ENCODE measurements around the gene PRXL2A. TPM values are rescaled to one million over a fixed set of nuclear protein-coding genes. Genes with fewer than 3 reads are reported as not detected.

PRXL2A gene
- total and polyA plus RNA-seq, 7 donors, result 19.0 to 51.8 (median 35.8) TPM

DNA sequence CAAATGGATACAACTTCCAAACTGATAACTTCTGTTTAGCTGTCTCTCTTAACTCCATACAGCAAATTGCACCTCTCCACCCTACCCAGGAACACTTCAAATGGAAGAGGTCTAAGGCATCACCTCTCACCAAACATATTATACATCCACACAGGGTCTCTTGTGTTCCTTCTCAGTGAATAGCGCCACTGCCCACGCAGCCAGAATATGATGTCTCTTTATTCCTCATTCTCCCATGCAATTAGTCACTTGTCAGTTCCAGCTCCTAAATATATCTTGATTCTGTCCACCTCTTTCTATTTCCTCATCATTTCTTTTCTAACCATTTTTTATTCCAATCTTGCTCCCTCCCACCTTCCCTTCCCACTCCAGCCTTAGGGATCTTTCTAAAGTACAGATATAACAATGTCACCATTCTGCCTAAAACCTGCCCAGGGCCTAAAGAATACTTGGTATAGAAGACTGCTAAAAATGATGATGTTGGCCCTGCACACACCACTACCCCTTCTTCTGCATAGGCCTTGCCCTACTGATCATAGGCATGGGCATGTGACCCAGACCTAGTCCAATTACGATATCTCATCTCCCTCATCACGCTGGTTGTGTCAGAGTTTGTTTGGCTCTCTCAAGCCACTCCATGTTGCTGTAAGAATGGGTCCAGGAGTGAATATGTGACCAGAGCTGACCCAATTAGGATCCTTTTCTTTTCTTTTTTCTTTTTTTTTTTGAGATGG is 40.0 kb downstream of the PRXL2A start:
- Histone ChIP-seq H3K4me1 (peaks cover 3% of the 10 kb centered on the region), H3K9me3 (no peaks in the 10 kb centered on the region), H3K27ac (no peak overlapping the region), H3K27me3 (ENCODE audit: insufficient read depth in 3 of 3, low read length in 2 of 3) (no peaks in the 10 kb centered on the region), H3K4me3 (no peak overlapping the region), H3K36me3 (ENCODE audit: insufficient read depth in 1 of 2, low read depth in 1 of 2) (no peaks in the 10 kb centered on the region)
- intact Hi-C loops (cut with DNase I), result loop anchor here in 1 of 2 donors (2.0 kb wide), 1 partner anchor 50 kb away; no protein-coding TSS in a partner anchor
- WGBS, 3 donors, result 87 to 95% (median 93%) methylated on average over 4 of the region's 4 CpGs
- ATAC-seq (no peak), DNase-seq (no peak)
- TF ChIP-seq, protein P1, sequence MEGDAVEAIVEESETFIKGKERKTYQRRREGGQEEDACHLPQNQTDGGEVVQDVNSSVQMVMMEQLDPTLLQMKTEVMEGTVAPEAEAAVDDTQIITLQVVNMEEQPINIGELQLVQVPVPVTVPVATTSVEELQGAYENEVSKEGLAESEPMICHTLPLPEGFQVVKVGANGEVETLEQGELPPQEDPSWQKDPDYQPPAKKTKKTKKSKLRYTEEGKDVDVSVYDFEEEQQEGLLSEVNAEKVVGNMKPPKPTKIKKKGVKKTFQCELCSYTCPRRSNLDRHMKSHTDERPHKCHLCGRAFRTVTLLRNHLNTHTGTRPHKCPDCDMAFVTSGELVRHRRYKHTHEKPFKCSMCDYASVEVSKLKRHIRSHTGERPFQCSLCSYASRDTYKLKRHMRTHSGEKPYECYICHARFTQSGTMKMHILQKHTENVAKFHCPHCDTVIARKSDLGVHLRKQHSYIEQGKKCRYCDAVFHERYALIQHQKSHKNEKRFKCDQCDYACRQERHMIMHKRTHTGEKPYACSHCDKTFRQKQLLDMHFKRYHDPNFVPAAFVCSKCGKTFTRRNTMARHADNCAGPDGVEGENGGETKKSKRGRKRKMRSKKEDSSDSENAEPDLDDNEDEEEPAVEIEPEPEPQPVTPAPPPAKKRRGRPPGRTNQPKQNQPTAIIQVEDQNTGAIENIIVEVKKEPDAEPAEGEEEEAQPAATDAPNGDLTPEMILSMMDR (IDR thresholded peaks at IDR 0.05), result no peak

DNA sequence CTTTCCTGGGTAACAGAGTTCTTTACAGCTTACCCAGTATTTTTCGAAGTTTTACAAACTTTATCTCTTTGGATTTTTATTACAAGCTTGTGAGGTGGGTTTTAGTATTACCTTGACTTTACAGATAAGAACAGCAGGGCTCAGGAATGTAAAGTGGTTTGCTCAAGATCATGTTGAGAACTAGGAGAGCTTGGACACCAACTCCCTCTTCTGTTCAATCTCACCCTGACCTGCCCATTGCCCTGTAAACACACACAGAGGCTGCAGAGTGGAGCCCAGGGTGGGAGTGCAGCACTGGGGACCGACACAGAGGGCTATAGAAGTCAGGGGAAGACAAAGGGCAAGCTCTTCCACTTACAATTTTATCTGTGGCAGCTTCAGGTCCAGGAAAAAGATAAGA is 41.2 kb downstream of the PRXL2A start:
- TF ChIP-seq, protein P1 (IDR thresholded peaks at IDR 0.05), result no peak
- intact Hi-C loops (cut with DNase I), result loop anchor here in 1 of 2 donors (2.0 kb wide), 1 partner anchor 49 kb away; no protein-coding TSS in a partner anchor
- H3K4me1 ChIP-seq, result peaks cover 5% of the 10 kb centered on the region
- WGBS, 3 donors, result 87 to 90% (median 90%) methylated on average over 2 of the region's 2 CpGs
- H3K9me3 ChIP-seq, result no peaks in the 10 kb centered on the region
- DNase-seq, result no peak
- no peak overlapping the region for H3K27ac ChIP-seq
- ATAC-seq, result no peak
- no peaks in the 10 kb centered on the region for H3K27me3 ChIP-seq (ENCODE audit: insufficient read depth in 3 of 3, low read length in 2 of 3)
- no peaks in the 10 kb centered on the region for H3K36me3 ChIP-seq (ENCODE audit: insufficient read depth in 1 of 2, low read depth in 1 of 2)
- H3K4me3 ChIP-seq, result no peak overlapping the region

DNA sequence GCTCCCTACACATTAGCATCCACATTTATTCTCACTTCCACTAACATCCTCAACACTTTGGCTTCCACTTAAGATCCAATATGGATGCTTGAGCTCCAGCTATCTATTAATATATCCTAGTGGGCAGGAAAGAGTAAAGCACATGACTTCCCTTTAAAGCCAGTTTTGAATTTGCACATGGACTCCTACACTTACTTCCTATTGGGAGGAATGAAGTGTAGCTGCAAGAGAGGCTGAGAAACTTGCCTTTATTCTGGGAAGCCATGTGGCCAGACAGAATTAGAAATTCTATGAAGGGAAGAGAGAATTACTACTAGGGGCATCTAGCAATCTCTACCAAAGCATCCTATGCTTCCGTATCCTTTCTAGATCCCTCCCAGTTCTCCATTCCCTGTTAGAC is 42.8 kb downstream of the PRXL2A start:
- 96% methylated on average over 1 of the region's 1 CpG for WGBS, 3 donors
- Histone ChIP-seq H3K36me3 (ENCODE audit: insufficient read depth in 1 of 2, low read depth in 1 of 2) (no peaks in the 10 kb centered on the region), H3K27me3 (ENCODE audit: insufficient read depth in 3 of 3, low read length in 2 of 3) (no peaks in the 10 kb centered on the region), H3K27ac (no peak overlapping the region), H3K9me3 (no peaks in the 10 kb centered on the region), H3K4me3 (no peak overlapping the region), H3K4me1 (peaks cover 13% of the 10 kb centered on the region)
- no peak for ATAC-seq
- intact Hi-C loops (cut with DNase I), result loop anchor here in 1 of 2 donors (5.0 kb wide), 1 partner anchor 44 kb away; the partner anchor contains the start of gene PRXL2A
- TF ChIP-seq, protein P1 (IDR thresholded peaks at IDR 0.05), result no peak
- DNase-seq, result no peak

DNA sequence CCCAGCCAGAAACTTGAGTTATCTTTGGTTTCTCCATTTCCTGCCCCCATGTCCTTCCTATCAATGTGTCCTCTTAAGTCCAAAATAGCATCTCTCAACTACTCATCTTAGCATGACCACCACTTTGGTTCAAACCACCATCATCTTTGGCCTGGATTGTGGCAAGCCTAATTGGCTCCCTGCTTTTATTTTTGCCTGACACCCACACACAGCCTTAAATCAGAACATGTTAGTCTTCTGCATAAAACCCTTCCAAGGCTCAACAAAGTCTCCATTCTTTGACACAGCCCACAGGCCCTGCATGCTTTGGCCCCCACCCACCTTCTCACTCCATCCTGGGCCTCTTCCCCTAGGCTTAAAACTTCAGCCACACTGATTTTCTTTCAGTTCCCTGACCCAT is 43.7 kb downstream of the PRXL2A start:
- H3K27ac ChIP-seq, result no peak overlapping the region
- DNase-seq, result no peak
- H3K9me3 ChIP-seq, result no peaks in the 10 kb centered on the region
- no peaks in the 10 kb centered on the region for H3K27me3 ChIP-seq (ENCODE audit: insufficient read depth in 3 of 3, low read length in 2 of 3)
- no peak for ATAC-seq
- TF ChIP-seq, protein P1 (IDR thresholded peaks at IDR 0.05), result no peak
- H3K36me3 ChIP-seq (ENCODE audit: insufficient read depth in 1 of 2, low read depth in 1 of 2), result no peaks in the 10 kb centered on the region
- intact Hi-C loops (cut with DNase I), result loop anchor here in 1 of 2 donors (5.0 kb wide), 1 partner anchor 45 kb away; the partner anchor contains the start of gene PRXL2A
- no peak overlapping the region for H3K4me3 ChIP-seq
- H3K4me1 ChIP-seq, result peaks cover 13% of the 10 kb centered on the region

Measured in psoas muscle (tissue), 8 donors.